B cell (primary cell): Measurements from ENCODE around the gene BRF1.

Experiments used
- CTCF ChIP-seq: fragments of 200-600 bp; IDR thresholded peaks from one replicate; pipeline ENCODE4 v1.8.0; 2022; ENCODE audit warnings: antibody characterized with exemption, mild to moderate bottlenecking
- EZH2 ChIP-seq: IDR thresholded peaks from 2 replicates; pipeline ENCODE4 v1.6.1; 2012; ENCODE audit warnings: borderline replicate concordance, low read depth, mild to moderate bottlenecking, moderate library complexity, low read length; ENCODE audit not compliant: insufficient read depth, poor library complexity, severe bottlenecking

GRCh38 chr14:105187935-105188524 is 112.8 kb downstream of the BRF1 start:
- TF ChIP-seq CTCF (no peak), EZH2 (no peak)
